Body of pancreas (tissue), 4 donors: ENCODE data around the gene PPP1R9B. TPM values are rescaled to one million over a fixed set of nuclear protein-coding genes. Genes with fewer than 3 reads are reported as not detected.

Source experiments
- ATAC-seq: fragments of 150-250 bp; one replicate; pipeline ENCODE4 v1.9.1; 2016
- DNase-seq, 4 donors: peaks; one replicate each; pipeline ENCODE4 v3.0.0-alpha.2; 2019
- H3K27ac ChIP-seq, 4 donors: fragments of 200-600 bp; sonication (generic); 1 replicate in 3 of 4; 2 replicates in 1 of 4; pipeline versions ENCODE4 v1.5.1 to v1.6.1; 2016 to 2019; ENCODE audit warnings: mild to moderate bottlenecking in 1 of 4, mixed read lengths in 1 of 4, moderate library complexity in 1 of 4
- H3K27me3 ChIP-seq, 2 donors: fragments of 200-600 bp; sonication (generic); one replicate each; pipeline ENCODE4 v1.6.0; 2016; ENCODE audit warnings: mild to moderate bottlenecking in 1 of 2
- H3K36me3 ChIP-seq, 2 donors: fragments of 200-600 bp; sonication (generic); replicated peaks in 1 of 2; 2 replicates each; pipeline ENCODE4 v1.5.1; 2016; ENCODE audit warnings: low read depth in 2 of 2; ENCODE audit not compliant: insufficient read depth in 1 of 2
- H3K4me1 ChIP-seq: fragments of 200-600 bp; sonication (generic); one replicate; pipeline ENCODE4 v1.6.0; 2016
- H3K4me3 ChIP-seq, 2 donors: fragments of 200-600 bp; sonication (generic); 1 replicate in 1 of 2; 2 replicates in 1 of 2; pipeline ENCODE4 v1.5.1; 2016 to 2019
- H3K9me3 ChIP-seq, 3 donors: fragments of 200-600 bp; sonication (generic); 1 replicate in 2 of 3; 2 replicates in 1 of 3; pipeline ENCODE4 v1.5.1; 2016
- CTCF ChIP-seq, 7 experiments: fragments of 450-650 bp in 4 of 7; fragments of 200-600 bp in 3 of 7; sonication (generic) in 3 of 7; IDR thresholded peaks; one replicate each; pipeline ENCODE4 v1.5.1; 2016 to 2019; ENCODE audit warnings: antibody characterized with exemption in 7 of 7
- POLR2A ChIP-seq, 3 donors: fragments of 450-650 bp; IDR thresholded peaks; one replicate each; pipeline ENCODE4 v1.6.1; 2016; ENCODE audit warnings: antibody characterized with exemption in 3 of 3, mild to moderate bottlenecking in 2 of 3
- WGBS, 2 donors: methylation state at CpG; one replicate each; pipeline ENCODE4 v1.1.5; 2017; 5-methylcytosine and 5-hydroxymethylcytosine counted together
- intact Hi-C: fragments of 100-400 bp; cut with DNase I; formaldehyde crosslinking; loops from one replicate; pipeline ENCODE4 v1.15.1; 2023
- total RNA-seq, 2 donors: library from RNA; depleted of rRNA; stranded (reverse); fragments of >200 nt; gene quantifications; one replicate each; pipeline ENCODE4 v1.1.0, GENCODE V29; 2016

PPP1R9B gene
- total RNA-seq, 2 donors from 2014 or later, result 20.0 to 31.0 TPM

DNA sequence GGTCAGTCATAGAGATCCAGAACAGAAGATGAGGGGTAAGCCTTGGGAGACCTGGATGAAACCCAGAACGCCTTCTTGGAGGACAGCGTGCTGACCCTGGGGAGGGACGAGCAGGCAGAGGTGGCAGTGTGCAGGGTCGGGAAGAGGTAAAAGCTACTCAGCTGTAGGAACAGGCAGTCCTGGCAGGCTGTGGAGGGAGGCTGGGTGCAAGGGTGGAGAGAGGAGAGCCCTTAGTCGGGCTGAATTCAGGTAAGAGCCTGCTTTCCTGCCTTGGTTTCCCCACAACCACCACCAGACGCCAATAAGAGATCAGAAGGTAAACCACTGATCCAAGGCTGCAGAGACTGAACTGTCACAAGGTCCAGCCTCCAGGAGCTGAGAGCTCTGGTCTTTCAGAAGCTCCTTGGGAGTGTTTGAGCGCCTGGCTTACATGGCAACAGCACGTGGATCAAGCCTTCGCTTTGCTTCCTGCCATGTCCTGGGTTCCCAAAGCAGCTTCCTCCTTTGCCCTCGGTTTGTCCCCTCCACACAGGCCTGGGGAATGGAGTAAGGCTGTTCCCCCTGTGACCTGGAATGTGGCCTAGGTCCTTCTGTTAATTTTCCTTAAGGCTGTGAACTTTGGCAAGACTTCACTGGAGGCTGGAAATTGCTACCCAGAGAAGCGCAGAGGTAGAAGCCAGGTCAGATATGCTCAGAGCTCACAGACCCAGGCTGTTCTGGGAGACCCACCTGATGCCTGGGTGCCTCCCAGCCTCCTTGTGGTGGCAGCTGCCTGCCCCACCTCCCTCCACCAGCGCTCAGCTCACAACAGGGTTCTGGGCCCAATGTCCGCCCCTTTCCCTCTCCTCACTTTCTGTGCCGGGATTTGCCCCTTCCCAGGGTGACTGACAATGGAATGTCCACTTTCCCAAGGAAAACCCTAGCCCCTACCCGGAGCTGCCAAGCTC, 59.2 kb downstream of the PPP1R9B start:
- 59 to 64% methylated on average over 14 to 15 of the region's 15 CpGs for WGBS, 2 donors
- Histone ChIP-seq H3K27ac (no peak overlapping the region), H3K27me3 (no peaks in the 10 kb centered on the region), H3K36me3 (peaks cover 0 to 5% of the 10 kb centered on the region in 2 donors), H3K9me3 (no peaks in the 10 kb centered on the region), H3K4me3 (no peak overlapping the region), H3K4me1 (peaks cover 15% of the 10 kb centered on the region)
- TF ChIP-seq POLR2A (IDR thresholded peaks at IDR 0.05) (no peak), CTCF (IDR thresholded peaks at IDR 0.05) (no peak)
- intact Hi-C loops, result no loop called here
- no peak for DNase-seq
- no peak for ATAC-seq

- H3K9me3 ChIP-seq, result no peaks in the 10 kb centered on the region
- peaks cover 9% of the 10 kb centered on the region for H3K4me1 ChIP-seq
- no peak overlapping the region for H3K4me3 ChIP-seq
- WGBS, 2 donors, result 78 to 87% methylated on average over 4 to 6 of the region's 6 CpGs
- no peak overlapping the region for H3K27ac ChIP-seq
- intact Hi-C loops, result no loop called here
- peaks cover 0 to 5% of the 10 kb centered on the region in 2 donors for H3K36me3 ChIP-seq
- H3K27me3 ChIP-seq, result no peaks in the 10 kb centered on the region
- DNase-seq, result no peak
- ATAC-seq, result no peak
- no peak for TF ChIP-seq CTCF (IDR thresholded peaks at IDR 0.05)
- no peak for TF ChIP-seq POLR2A (IDR thresholded peaks at IDR 0.05)
These were observed 60.4 kb downstream of the PPP1R9B start for GRCh38 chr17:50090071-50090470.

DNA sequence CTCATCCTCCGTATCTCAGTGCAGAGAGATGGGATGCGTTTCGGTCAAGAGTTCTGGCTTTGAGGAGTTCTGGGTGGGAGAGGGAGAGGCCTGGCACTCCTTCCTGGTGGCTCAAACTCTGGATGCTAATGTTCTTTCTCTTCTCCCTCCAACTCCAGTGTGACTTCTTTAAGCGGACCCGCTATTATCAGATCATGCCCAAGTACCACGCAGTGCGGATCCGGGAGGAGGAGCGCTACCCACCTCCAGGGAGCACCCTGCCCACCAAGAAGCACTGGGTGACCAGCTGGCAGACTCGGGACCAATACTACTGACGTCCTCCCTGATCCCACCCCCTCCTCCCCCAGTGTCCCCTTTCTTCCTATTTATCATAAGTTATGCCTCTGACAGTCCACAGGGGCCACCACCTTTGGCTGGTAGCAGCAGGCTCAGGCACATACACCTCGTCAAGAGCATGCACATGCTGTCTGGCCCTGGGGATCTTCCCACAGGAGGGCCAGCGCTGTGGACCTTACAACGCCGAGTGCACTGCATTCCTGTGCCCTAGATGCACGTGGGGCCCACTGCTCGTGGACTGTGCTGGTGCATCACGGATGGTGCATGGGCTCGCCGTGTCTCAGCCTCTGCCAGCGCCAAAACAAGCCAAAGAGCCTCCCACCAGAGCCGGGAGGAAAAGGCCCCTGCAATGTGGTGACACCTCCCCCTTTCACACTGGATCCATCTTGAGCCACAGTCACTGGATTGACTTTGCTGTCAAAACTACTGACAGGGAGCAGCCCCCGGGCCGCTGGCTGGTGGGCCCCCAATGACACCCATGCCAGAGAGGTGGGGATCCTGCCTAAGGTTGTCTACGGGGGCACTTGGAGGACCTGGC, 61.3 kb downstream of the PPP1R9B start:
- peaks cover 0 to 5% of the 10 kb centered on the region in 2 donors for H3K36me3 ChIP-seq
- 83 to 86% methylated on average over 13 to 25 of the region's 25 CpGs for WGBS, 2 donors
- intact Hi-C loops, result loop anchor here (5.0 kb wide), 1 partner anchor 62 kb away; no protein-coding TSS in a partner anchor
- TF ChIP-seq CTCF (IDR thresholded peaks at IDR 0.05), result no peak
- TF ChIP-seq POLR2A (IDR thresholded peaks at IDR 0.05), result no peak
- no peaks in the 10 kb centered on the region for H3K9me3 ChIP-seq
- no peak for DNase-seq
- H3K27ac ChIP-seq, result no peak overlapping the region
- no peak overlapping the region for H3K4me3 ChIP-seq
- H3K4me1 ChIP-seq, result peaks cover 4% of the 10 kb centered on the region
- H3K27me3 ChIP-seq, result no peaks in the 10 kb centered on the region
- ATAC-seq, result no peak

DNA sequence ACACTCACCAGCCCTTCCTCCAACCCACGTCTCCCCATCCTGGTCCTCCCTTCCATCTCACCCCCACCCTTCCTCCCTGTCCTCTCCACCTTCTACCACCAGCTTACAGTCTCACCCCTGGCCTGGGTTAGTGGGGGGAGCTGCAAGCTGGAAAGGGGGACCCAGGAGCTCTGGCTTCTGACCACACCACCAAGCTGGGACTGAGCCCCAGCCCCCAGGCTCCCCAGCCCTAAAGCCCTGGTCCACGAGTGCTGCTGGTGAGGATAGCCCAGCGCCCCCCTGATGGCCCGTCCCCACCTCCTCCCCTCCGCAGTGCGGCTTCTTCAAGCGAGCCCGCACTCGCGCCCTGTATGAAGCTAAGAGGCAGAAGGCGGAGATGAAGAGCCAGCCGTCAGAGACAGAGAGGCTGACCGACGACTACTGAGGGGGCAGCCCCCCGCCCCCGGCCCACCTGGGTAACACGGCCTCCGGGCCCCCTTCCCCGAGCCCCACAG, 62.5 kb downstream of the PPP1R9B start:
- TF ChIP-seq CTCF (IDR thresholded peaks at IDR 0.05) (no peak), POLR2A (IDR thresholded peaks at IDR 0.05) (no peak)
- ATAC-seq (no peak), DNase-seq (no peak)
- 83 to 84% methylated on average over 10 to 17 of the region's 19 CpGs for WGBS, 2 donors
- H3K27ac ChIP-seq, result no peak overlapping the region
- H3K27me3 ChIP-seq, result no peaks in the 10 kb centered on the region
- H3K36me3 ChIP-seq, result peaks cover 0 to 5% of the 10 kb centered on the region in 2 donors
- H3K9me3 ChIP-seq, result no peaks in the 10 kb centered on the region
- no peaks in the 10 kb centered on the region for H3K4me1 ChIP-seq
- intact Hi-C loops, result loop anchor here (5.0 kb wide), 1 partner anchor 61 kb away; no protein-coding TSS in a partner anchor
- no peak overlapping the region for H3K4me3 ChIP-seq
